ENCODE results near the gene DNAJC7.

DNAJC7 gene

GRCh38 chr17:41977991-41978390 lies 39.2 kb downstream of the DNAJC7 start:
- TF ChIP-seq REST (IDR thresholded peaks at IDR 0.05; ENCODE audit: insufficient replicate concordance, low read depth): no peak
- no peak for TF ChIP-seq POLR2AphosphoS5 (IDR thresholded peaks at IDR 0.05; ENCODE audit: low read depth)
- TF ChIP-seq, protein P1, sequence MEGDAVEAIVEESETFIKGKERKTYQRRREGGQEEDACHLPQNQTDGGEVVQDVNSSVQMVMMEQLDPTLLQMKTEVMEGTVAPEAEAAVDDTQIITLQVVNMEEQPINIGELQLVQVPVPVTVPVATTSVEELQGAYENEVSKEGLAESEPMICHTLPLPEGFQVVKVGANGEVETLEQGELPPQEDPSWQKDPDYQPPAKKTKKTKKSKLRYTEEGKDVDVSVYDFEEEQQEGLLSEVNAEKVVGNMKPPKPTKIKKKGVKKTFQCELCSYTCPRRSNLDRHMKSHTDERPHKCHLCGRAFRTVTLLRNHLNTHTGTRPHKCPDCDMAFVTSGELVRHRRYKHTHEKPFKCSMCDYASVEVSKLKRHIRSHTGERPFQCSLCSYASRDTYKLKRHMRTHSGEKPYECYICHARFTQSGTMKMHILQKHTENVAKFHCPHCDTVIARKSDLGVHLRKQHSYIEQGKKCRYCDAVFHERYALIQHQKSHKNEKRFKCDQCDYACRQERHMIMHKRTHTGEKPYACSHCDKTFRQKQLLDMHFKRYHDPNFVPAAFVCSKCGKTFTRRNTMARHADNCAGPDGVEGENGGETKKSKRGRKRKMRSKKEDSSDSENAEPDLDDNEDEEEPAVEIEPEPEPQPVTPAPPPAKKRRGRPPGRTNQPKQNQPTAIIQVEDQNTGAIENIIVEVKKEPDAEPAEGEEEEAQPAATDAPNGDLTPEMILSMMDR (IDR thresholded peaks at IDR 0.05; ENCODE audit: insufficient read depth, low read length): no peak
- TF ChIP-seq SPI1 (IDR thresholded peaks at IDR 0.05; ENCODE audit: borderline replicate concordance, low read depth): no peak
- no peak for TF ChIP-seq GABPA (IDR thresholded peaks at IDR 0.05; ENCODE audit: low read depth)
- no peak for DNase-seq (ENCODE audit: low read depth in 1 of 2, low spot score in 1 of 2)
- no peak overlapping the region for H3K27ac ChIP-seq (replicated peaks)
- H3K27me3 ChIP-seq (ENCODE audit: insufficient read depth, poor library complexity, severe bottlenecking): no peaks in the 10 kb centered on the region
- H3K4me3 ChIP-seq (replicated peaks; ENCODE audit: insufficient read depth, low read length): no peak overlapping the region

GRCh38 chr17:41976142-41976768 lies 41.0 kb downstream of the DNAJC7 start:
- TF ChIP-seq REST (IDR thresholded peaks at IDR 0.05; ENCODE audit: insufficient replicate concordance, low read depth) (no peak), GABPA (IDR thresholded peaks at IDR 0.05; ENCODE audit: low read depth) (no peak), SPI1 (IDR thresholded peaks at IDR 0.05; ENCODE audit: borderline replicate concordance, low read depth) (no peak), POLR2AphosphoS5 (IDR thresholded peaks at IDR 0.05; ENCODE audit: low read depth) (no peak)
- TF ChIP-seq, protein P1 (IDR thresholded peaks at IDR 0.05; ENCODE audit: insufficient read depth, low read length): no peak
- DNase-seq (ENCODE audit: low read depth in 1 of 2, low spot score in 1 of 2): no peak
- no peak overlapping the region for H3K4me3 ChIP-seq (replicated peaks; ENCODE audit: insufficient read depth, low read length)
- no peak overlapping the region for H3K27ac ChIP-seq (replicated peaks)
- H3K27me3 ChIP-seq (ENCODE audit: insufficient read depth, poor library complexity, severe bottlenecking): no peaks in the 10 kb centered on the region

- Histone ChIP-seq H3K27me3 (ENCODE audit: insufficient read depth, poor library complexity, severe bottlenecking) (no peaks in the 10 kb centered on the region), H3K27ac (replicated peaks) (no peak overlapping the region), H3K4me3 (replicated peaks; ENCODE audit: insufficient read depth, low read length) (no peak overlapping the region)
- no peak for TF ChIP-seq GABPA (IDR thresholded peaks at IDR 0.05; ENCODE audit: low read depth)
- DNase-seq (ENCODE audit: low read depth in 1 of 2, low spot score in 1 of 2): no peak
These were observed 41.8 kb downstream of the DNAJC7 start for GRCh38 chr17:41975099-41976083.

DNA sequence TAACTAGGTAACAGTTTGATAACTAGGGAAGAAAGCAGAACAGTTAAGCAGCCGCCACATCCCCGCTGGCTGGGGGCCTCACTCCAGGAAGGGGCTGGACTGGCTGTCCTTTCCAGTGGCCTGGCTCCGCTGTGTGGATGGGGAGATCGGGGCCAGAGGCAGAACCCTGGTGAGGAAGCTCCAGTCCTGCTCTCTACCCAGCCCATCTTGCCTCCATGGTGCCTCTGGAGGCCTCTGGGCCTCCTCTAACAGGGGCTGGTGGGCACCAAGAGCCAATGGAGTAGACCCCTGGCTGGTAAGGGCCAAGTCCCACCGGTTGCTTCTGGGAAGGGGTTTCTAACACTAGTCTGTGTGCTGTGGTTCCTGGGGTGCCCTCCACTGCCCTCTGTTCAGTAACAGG lies 42.6 kb downstream of the DNAJC7 start:
- Histone ChIP-seq H3K4me3 (replicated peaks; ENCODE audit: insufficient read depth, low read length) (no peak overlapping the region), H3K27me3 (ENCODE audit: insufficient read depth, poor library complexity, severe bottlenecking) (no peaks in the 10 kb centered on the region), H3K27ac (replicated peaks) (no peak overlapping the region)
- no peak for DNase-seq (ENCODE audit: low read depth in 1 of 2, low spot score in 1 of 2)
- TF ChIP-seq POLR2AphosphoS5 (IDR thresholded peaks at IDR 0.05; ENCODE audit: low read depth): no peak
- no peak for TF ChIP-seq SPI1 (IDR thresholded peaks at IDR 0.05; ENCODE audit: borderline replicate concordance, low read depth)
- TF ChIP-seq, protein P1 (IDR thresholded peaks at IDR 0.05; ENCODE audit: insufficient read depth, low read length): no peak
- no peak for TF ChIP-seq REST (IDR thresholded peaks at IDR 0.05; ENCODE audit: insufficient replicate concordance, low read depth)
- TF ChIP-seq GABPA (IDR thresholded peaks at IDR 0.05; ENCODE audit: low read depth): no peak

Measured in HL-60 (cell line).